WERI-Rb-1 (cell line): ENCODE results near the gene CBL.

ENCODE experiments used
- DNase-seq: peaks from one replicate; pipeline ENCODE4 v3.0.0-alpha.2; 2020
- H3K27ac ChIP-seq: fragments of 250-450 bp; sonication (Bioruptor Pico); 2 replicates; pipeline ENCODE4 v1.5.1; 2020; ENCODE audit warnings: mild to moderate bottlenecking, moderate library complexity
- H3K27me3 ChIP-seq: fragments of 250-450 bp; sonication (Bioruptor Pico); 2 replicates; pipeline ENCODE4 v1.5.1; 2021; ENCODE audit warnings: mild to moderate bottlenecking, low read depth, moderate library complexity; ENCODE audit not compliant: insufficient read depth, severe bottlenecking
- H3K36me3 ChIP-seq: fragments of 250-450 bp; sonication (Bioruptor Pico); 2 replicates; pipeline ENCODE4 v1.5.1; 2020; ENCODE audit warnings: mild to moderate bottlenecking, moderate library complexity
- H3K4me3 ChIP-seq: 2 replicates; pipeline ENCODE4 v1.5.1; 2011; ENCODE audit warnings: low read depth, mild to moderate bottlenecking, control low read depth, low read length
- H3K9me3 ChIP-seq: fragments of 250-450 bp; sonication (Bioruptor Pico); 2 replicates; pipeline ENCODE4 v1.5.1; 2021; ENCODE audit warnings: mild to moderate bottlenecking, moderate library complexity; ENCODE audit not compliant: severe bottlenecking
- CTCF ChIP-seq: IDR thresholded peaks from 2 replicates; pipeline ENCODE4 v1.5.1; 2011; ENCODE audit warnings: low read depth, mild to moderate bottlenecking, control low read depth, inconsistent platforms, low read length

The CBL gene

GRCh38 chr11:119229288-119229672, 23.1 kb downstream of the CBL start:
- no peak for DNase-seq
- Histone ChIP-seq H3K27me3 (no peaks in the 10 kb centered on the region), H3K4me3 (no peak overlapping the region), H3K36me3 (peaks cover 9% of the 10 kb centered on the region), H3K27ac (no peak overlapping the region), H3K9me3 (no peaks in the 10 kb centered on the region)
- no peak for TF ChIP-seq CTCF

- no peak overlapping the region for H3K4me3 ChIP-seq
- DNase-seq: no peak
- H3K27ac ChIP-seq: no peak overlapping the region
- no peaks in the 10 kb centered on the region for H3K27me3 ChIP-seq
- H3K36me3 ChIP-seq: peaks cover 9% of the 10 kb centered on the region
- no peaks in the 10 kb centered on the region for H3K9me3 ChIP-seq
- no peak for TF ChIP-seq CTCF
Measured at GRCh38 chr11:119229741-119230140, 23.6 kb downstream of the CBL start.

DNA sequence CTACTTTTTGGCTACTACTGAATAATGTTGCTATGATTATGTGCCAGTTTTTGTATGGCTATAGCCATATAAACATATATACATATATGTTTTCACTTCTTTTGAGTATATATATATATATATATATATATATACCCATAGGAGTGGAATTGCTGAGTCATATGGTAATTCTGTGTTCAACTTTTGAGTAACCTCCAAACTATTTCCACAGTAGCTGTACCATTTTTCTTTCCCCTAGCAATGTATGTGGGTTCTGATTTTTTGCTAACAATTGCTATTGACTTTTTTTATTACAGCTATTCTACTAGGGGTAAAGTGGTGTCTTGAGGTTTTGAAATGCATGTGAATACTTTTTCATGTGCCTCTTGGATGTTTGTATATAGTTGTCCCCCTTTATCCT, 30.4 kb downstream of the CBL start:
- H3K27me3 ChIP-seq: no peaks in the 10 kb centered on the region
- TF ChIP-seq CTCF: no peak
- peaks cover 11% of the 10 kb centered on the region for H3K36me3 ChIP-seq
- no peak overlapping the region for H3K27ac ChIP-seq
- no peak overlapping the region for H3K4me3 ChIP-seq
- DNase-seq: no peak
- H3K9me3 ChIP-seq: no peaks in the 10 kb centered on the region

GRCh38 chr11:119236891-119237290, 30.8 kb downstream of the CBL start:
- no peak overlapping the region for H3K4me3 ChIP-seq
- no peaks in the 10 kb centered on the region for H3K9me3 ChIP-seq
- TF ChIP-seq CTCF: no peak
- DNase-seq: no peak
- peaks cover 11% of the 10 kb centered on the region for H3K36me3 ChIP-seq
- no peak overlapping the region for H3K27ac ChIP-seq
- no peaks in the 10 kb centered on the region for H3K27me3 ChIP-seq

GRCh38 chr11:119237515-119237914, 31.4 kb downstream of the CBL start:
- H3K27me3 ChIP-seq: no peaks in the 10 kb centered on the region
- no peak overlapping the region for H3K27ac ChIP-seq
- no peak overlapping the region for H3K4me3 ChIP-seq
- H3K9me3 ChIP-seq: no peaks in the 10 kb centered on the region
- no peak for TF ChIP-seq CTCF
- no peak for DNase-seq
- H3K36me3 ChIP-seq: peaks cover 9% of the 10 kb centered on the region
